ENCODE measurements around the gene GRID1.
"Not testable (repeated sequence)": the region's sequence is repeated elsewhere in the genome, so short reads cannot be mapped to it uniquely, and the experiment has no call there.

The GRID1 gene

GRCh38 chr10:86104611-86105145 is 261.9 kb downstream of the GRID1 start:
- no peak overlapping the region for H3K4me3 Mint-ChIP-seq
- H3K9me3 Mint-ChIP-seq (ENCODE audit: low read depth) = no peaks in the 10 kb centered on the region
- no peaks in the 10 kb centered on the region for H3K4me1 Mint-ChIP-seq (ENCODE audit: low read depth)
- H3K27ac Mint-ChIP-seq = no peak overlapping the region
- no peaks in the 10 kb centered on the region for H3K27me3 Mint-ChIP-seq
- no peaks in the 10 kb centered on the region for H3K36me3 Mint-ChIP-seq

GRCh38 chr10:86104156-86104555 is 262.4 kb downstream of the GRID1 start:
- H3K36me3 Mint-ChIP-seq = no peaks in the 10 kb centered on the region

GRCh38 chr10:86103391-86104101 is 263.0 kb downstream of the GRID1 start:
- Mint-ChIP-seq H3K4me3 (no peak overlapping the region), H3K27ac (no peak overlapping the region), H3K27me3 (no peaks in the 10 kb centered on the region), H3K36me3 (no peaks in the 10 kb centered on the region), H3K9me3 (ENCODE audit: low read depth) (no peaks in the 10 kb centered on the region), H3K4me1 (ENCODE audit: low read depth) (no peaks in the 10 kb centered on the region)

More at GRCh38 chr10:86104156-86104555, 262.4 kb downstream of the GRID1 start:
- Mint-ChIP-seq H3K4me1 (ENCODE audit: low read depth) (no peaks in the 10 kb centered on the region), H3K9me3 (ENCODE audit: low read depth) (no peaks in the 10 kb centered on the region), H3K27ac (no peak overlapping the region), H3K27me3 (no peaks in the 10 kb centered on the region), H3K4me3 (no peak overlapping the region)

GRCh38 chr10:86102451-86102850 is 264.1 kb downstream of the GRID1 start:
- no peaks in the 10 kb centered on the region for H3K27me3 Mint-ChIP-seq
- H3K36me3 Mint-ChIP-seq = no peaks in the 10 kb centered on the region
- no peak overlapping the region for H3K27ac Mint-ChIP-seq
- H3K4me3 Mint-ChIP-seq = no peak overlapping the region
- no peaks in the 10 kb centered on the region for H3K4me1 Mint-ChIP-seq (ENCODE audit: low read depth)
- H3K9me3 Mint-ChIP-seq (ENCODE audit: low read depth) = no peaks in the 10 kb centered on the region

- Mint-ChIP-seq H3K27ac (no peak overlapping the region), H3K4me1 (ENCODE audit: low read depth) (no peaks in the 10 kb centered on the region), H3K4me3 (no peak overlapping the region), H3K27me3 (peaks cover 1% of the 10 kb centered on the region), H3K9me3 (ENCODE audit: low read depth) (no peaks in the 10 kb centered on the region), H3K36me3 (no peaks in the 10 kb centered on the region)
Measured at GRCh38 chr10:86102031-86102430, 264.6 kb downstream of the GRID1 start.

- Mint-ChIP-seq H3K4me3 (no peak overlapping the region), H3K36me3 (no peaks in the 10 kb centered on the region), H3K27ac (no peak overlapping the region), H3K9me3 (ENCODE audit: low read depth) (no peaks in the 10 kb centered on the region), H3K4me1 (ENCODE audit: low read depth) (no peaks in the 10 kb centered on the region), H3K27me3 (peaks cover 1% of the 10 kb centered on the region)
Measured at GRCh38 chr10:86100581-86101061, 266.0 kb downstream of the GRID1 start.

GRCh38 chr10:86099542-86100334 is 266.9 kb downstream of the GRID1 start:
- Mint-ChIP-seq H3K4me3 (no peak overlapping the region), H3K36me3 (no peaks in the 10 kb centered on the region), H3K27ac (no peak overlapping the region), H3K9me3 (ENCODE audit: low read depth) (no peaks in the 10 kb centered on the region), H3K4me1 (ENCODE audit: low read depth) (no peaks in the 10 kb centered on the region), H3K27me3 (peaks cover 1% of the 10 kb centered on the region)

GRCh38 chr10:86098187-86098881 is 268.3 kb downstream of the GRID1 start:
- Mint-ChIP-seq H3K36me3 (no peaks in the 10 kb centered on the region), H3K4me3 (no peak overlapping the region), H3K27ac (no peak overlapping the region), H3K4me1 (ENCODE audit: low read depth) (no peaks in the 10 kb centered on the region), H3K27me3 (peaks cover 1% of the 10 kb centered on the region), H3K9me3 (ENCODE audit: low read depth) (no peaks in the 10 kb centered on the region)

GRCh38 chr10:86095061-86095460 is 271.5 kb downstream of the GRID1 start:
- H3K9me3 Mint-ChIP-seq (ENCODE audit: low read depth); H3K36me3 Mint-ChIP-seq; H3K4me3 Mint-ChIP-seq: not testable (repeated sequence)

GRCh38 chr10:86092311-86092710 is 274.3 kb downstream of the GRID1 start:
- H3K36me3 Mint-ChIP-seq; H3K27ac Mint-ChIP-seq; H3K4me1 Mint-ChIP-seq (ENCODE audit: low read depth); H3K9me3 Mint-ChIP-seq (ENCODE audit: low read depth); H3K4me3 Mint-ChIP-seq: not testable (repeated sequence)
- H3K27me3 Mint-ChIP-seq = peaks cover 14% of the 10 kb centered on the region

More at GRCh38 chr10:86095061-86095460, 271.5 kb downstream of the GRID1 start:
- H3K27ac Mint-ChIP-seq; H3K4me1 Mint-ChIP-seq (ENCODE audit: low read depth); H3K27me3 Mint-ChIP-seq: not testable (repeated sequence)

GRCh38 chr10:86091216-86091615 is 275.4 kb downstream of the GRID1 start:
- Mint-ChIP-seq H3K4me1 (ENCODE audit: low read depth) (no peaks in the 10 kb centered on the region), H3K9me3 (ENCODE audit: low read depth) (no peaks in the 10 kb centered on the region), H3K27ac (no peak overlapping the region), H3K4me3 (no peak overlapping the region), H3K27me3 (peaks cover 20% of the 10 kb centered on the region), H3K36me3 (no peaks in the 10 kb centered on the region)

GRCh38 chr10:86090807-86091206 is 275.8 kb downstream of the GRID1 start:
- Mint-ChIP-seq H3K36me3 (no peaks in the 10 kb centered on the region), H3K27me3 (peaks cover 23% of the 10 kb centered on the region), H3K4me1 (ENCODE audit: low read depth) (no peaks in the 10 kb centered on the region), H3K27ac (no peak overlapping the region), H3K4me3 (no peak overlapping the region), H3K9me3 (ENCODE audit: low read depth) (no peaks in the 10 kb centered on the region)

DNA sequence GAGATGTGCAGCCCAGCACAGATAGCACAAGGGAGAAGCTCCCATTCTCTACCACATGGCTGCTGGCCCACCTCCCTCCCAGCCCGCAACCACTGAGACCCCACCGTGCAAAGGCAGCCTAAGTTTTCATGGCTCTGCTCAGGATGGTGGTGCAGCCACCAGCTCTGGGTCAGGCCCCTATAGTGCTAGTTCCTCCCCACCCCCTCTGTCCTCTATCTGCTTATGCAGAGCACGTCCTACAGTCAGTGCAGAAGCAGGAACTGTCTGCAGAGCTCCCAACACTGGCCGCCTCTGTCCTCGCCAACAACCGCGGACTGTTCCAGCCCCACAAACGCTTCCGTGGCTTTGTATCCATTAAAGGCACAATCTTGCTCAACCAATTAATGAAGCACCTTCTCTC is 278.9 kb downstream of the GRID1 start:
- Mint-ChIP-seq H3K36me3 (no peaks in the 10 kb centered on the region), H3K27me3 (peaks cover 23% of the 10 kb centered on the region), H3K9me3 (ENCODE audit: low read depth) (no peaks in the 10 kb centered on the region), H3K4me3 (no peak overlapping the region), H3K4me1 (ENCODE audit: low read depth) (no peaks in the 10 kb centered on the region), H3K27ac (no peak overlapping the region)

GRCh38 chr10:86086418-86086817 is 280.2 kb downstream of the GRID1 start:
- no peaks in the 10 kb centered on the region for H3K9me3 Mint-ChIP-seq (ENCODE audit: low read depth)
- H3K36me3 Mint-ChIP-seq = no peaks in the 10 kb centered on the region
- peaks cover 23% of the 10 kb centered on the region for H3K27me3 Mint-ChIP-seq
- no peak overlapping the region for H3K27ac Mint-ChIP-seq
- H3K4me1 Mint-ChIP-seq (ENCODE audit: low read depth) = no peaks in the 10 kb centered on the region
- H3K4me3 Mint-ChIP-seq = no peak overlapping the region

DNA sequence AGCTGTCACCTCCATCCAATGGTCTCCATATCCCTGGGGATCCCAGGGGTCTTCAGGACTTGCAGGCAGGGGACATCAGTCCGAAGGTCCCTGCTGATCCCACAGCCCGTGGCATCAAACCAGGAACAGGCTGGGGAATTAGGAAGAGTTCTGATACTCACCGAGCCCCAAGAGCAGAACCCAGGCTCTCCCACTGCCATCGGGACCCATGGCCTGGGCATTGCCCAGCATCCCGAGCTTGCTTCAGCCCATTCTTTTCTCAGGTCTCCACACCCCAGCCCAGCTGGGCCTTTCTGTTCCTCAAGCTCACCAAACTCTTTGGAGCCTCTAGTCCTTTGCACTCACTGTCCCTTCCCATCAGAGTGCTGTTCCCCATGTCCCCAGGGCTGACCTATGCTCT is 280.9 kb downstream of the GRID1 start:
- H3K9me3 Mint-ChIP-seq (ENCODE audit: low read depth) = no peaks in the 10 kb centered on the region
- no peaks in the 10 kb centered on the region for H3K36me3 Mint-ChIP-seq
- H3K27ac Mint-ChIP-seq = no peak overlapping the region
- no peaks in the 10 kb centered on the region for H3K4me1 Mint-ChIP-seq (ENCODE audit: low read depth)
- H3K27me3 Mint-ChIP-seq = peaks cover 23% of the 10 kb centered on the region
- H3K4me3 Mint-ChIP-seq = no peak overlapping the region

Measured in activated naive CD8-positive, alpha-beta T cell (primary cell).